Myocyte (in vitro differentiated cells): ENCODE results near the gene RAB6A. TPM values are rescaled to one million over a fixed set of nuclear protein-coding genes. Genes with fewer than 3 reads are reported as not detected.
A peak's percentile ranks its signal among the peaks of the same experiment; 100 is the strongest.
"Not testable (repeated sequence)": the region's sequence is repeated elsewhere in the genome, so short reads cannot be mapped to it uniquely, and the experiment has no call there.

Experiments used
- DNase-seq: peaks from one replicate; pipeline ENCODE4 v3.0.0-alpha.2; 2012; ENCODE audit warnings: low read depth
- total RNA-seq: library from RNA; depleted of rRNA; stranded (reverse); fragments of >200 nt; gene quantifications from 2 replicates; pipeline ENCODE4 v1.2.3, GENCODE V29; 2014

The RAB6A gene
- total RNA-seq, 1 donor from 2014 or later, result 142 TPM

DNA sequence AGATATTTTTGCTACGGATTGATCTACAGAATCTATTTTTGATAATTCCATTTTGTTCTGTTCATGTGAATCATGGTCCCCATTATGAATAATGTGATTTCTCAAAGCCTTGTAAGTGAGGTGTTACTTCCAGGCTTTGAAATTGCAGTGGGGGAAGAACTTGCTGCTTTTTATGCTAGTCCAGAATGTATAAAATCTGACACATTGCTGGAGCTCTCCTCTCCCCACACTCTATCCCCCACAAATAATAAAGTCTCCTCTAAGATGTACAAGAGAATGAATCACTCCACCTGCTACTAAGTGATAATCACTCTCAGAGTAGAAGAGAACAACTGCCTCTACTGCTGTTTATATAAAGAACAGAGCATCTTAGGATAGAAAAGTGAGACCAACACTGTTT lies 5.9 kb upstream of the RAB6A start:
- DNase-seq, result peak; percentile 35

DNA sequence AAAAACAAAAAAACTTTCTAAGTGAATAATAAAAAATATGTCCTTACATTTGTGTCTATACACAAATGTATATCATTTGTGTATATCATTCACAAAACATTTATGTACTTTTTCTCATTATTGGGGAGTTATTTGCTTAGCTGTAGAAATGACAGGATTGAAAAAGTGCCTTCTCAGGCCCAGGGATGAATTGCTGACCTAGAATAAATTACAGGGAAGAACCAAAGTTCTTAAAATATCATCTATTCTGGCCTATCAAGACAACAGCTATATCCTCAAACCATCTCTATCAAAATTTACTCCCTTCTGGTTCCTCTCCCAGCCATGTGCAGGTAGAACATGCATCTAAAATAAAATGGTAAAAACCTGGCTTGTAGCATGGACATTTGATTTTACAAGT lies 1.9 kb upstream of the RAB6A start:
- DNase-seq, result no peak

DNA sequence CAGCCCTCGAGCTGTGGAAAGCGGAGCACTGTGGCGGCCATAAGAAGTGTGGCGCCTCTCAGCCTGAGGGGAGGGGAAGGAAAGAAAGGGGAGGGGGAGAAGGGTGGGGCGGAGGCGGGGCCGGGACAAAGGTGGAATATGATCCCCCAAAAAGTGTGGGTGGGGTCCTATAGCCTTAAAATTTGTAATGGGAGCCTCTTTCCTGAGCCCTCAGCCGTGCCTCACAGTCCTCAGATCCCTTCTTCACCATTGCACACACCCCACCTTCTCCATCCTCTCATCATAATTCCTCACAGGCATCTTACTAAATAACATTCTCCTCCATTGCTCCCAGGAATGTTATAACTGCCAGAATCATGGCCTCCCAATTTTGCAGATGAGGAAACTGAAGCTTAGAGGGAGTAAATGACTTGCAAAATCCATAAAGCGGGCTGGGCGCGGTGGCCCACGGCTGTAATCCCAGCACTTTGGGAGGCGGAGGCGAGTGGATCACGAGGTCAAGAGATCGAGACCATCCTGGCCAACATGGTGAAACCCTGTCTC lies 600 bp upstream of the RAB6A start:
- no peak for DNase-seq

- peak; percentile 54 for DNase-seq
Measured at GRCh38 chr11:73760135-73760678, 667 bp downstream of the RAB6A start.

- peak; percentile 34 for DNase-seq
Measured at GRCh38 chr11:73759610-73760134, 1.2 kb downstream of the RAB6A start.

DNA sequence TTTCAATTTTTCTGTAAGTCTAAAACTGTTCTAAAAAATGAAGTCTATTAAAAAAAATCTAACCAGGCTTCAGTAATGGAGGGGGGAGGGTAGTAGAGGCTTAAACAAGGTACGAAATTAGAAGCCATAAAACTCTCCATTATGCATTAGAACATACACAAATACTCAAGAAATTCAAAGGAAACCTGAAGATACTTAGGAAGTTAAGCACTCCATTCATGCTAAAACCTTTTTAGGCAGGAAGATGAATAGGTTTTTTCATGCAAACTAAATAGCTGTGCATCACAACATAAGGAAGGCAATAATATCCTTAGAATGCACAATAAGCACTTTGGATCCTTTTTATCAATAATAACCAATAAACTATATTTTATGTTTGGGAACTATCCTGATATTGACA lies 2.4 kb downstream of the RAB6A start:
- DNase-seq, result no peak

GRCh38 chr11:73757598-73757997 lies 3.3 kb downstream of the RAB6A start:
- no peak for DNase-seq

DNA sequence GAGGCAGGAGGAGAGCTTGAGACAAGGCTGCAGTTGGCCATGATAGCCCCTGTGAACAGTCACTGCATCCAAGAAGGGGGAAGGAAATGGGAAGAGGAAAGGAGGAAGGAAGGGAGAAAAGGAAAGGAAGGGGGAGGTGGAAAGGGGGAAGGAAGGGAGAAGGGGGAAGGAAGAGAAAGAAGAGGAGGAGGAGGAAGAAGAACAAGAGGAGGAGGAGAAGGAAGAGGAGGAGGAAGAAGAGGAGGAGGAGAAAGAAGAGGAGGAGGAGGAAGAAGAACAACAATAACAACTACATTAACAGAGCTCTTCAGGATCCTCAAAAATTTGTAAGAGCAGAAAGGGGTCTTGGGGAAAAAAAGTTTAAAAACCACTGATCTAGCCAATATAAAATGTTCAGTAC lies 5.2 kb downstream of the RAB6A start:
- no peak for DNase-seq

DNA sequence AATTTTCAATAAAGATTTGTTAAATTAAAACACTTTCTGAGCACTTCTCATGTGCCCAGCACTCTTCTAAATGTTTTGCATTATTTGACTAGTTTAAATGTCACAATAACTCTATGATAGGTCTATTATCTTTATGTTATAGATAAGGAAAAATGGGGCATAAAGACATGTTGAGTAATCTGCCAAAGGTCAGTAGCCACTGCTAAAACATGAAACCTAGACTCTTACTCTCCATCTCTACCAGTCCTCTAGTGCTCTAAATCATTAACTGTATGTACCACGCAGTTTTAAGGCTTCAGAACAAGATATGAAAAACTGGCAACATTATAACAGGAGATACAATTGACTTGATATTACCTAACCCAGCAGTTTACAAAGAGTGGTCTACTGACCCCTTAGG lies 6.9 kb downstream of the RAB6A start:
- no peak for DNase-seq

DNA sequence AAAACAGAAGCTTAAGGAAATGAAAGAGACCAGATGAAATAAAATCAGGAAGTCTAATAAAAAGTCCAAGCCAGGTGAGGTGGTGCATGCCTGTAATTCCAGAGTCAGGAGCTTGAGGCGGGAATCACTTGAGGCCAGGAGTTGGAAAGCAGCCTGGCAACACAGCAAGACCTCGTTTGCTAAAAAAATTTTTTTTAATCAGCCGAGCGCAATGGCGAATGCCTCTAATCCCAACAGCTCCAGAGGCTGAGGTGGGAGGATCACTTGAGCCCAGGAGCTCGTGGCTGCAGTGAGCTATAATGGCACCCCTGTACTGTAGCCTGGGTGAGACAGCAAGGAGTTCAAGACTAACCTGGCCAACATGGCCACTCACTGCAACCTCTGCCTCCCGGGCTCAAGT lies 8.0 kb downstream of the RAB6A start:
- no peak for DNase-seq

GRCh38 chr11:73752216-73752867 lies 8.5 kb downstream of the RAB6A start:
- peak; percentile 36 for DNase-seq

- DNase-seq, result not testable (repeated sequence)
Measured at GRCh38 chr11:73750862-73751261, 10.0 kb downstream of the RAB6A start.

DNA sequence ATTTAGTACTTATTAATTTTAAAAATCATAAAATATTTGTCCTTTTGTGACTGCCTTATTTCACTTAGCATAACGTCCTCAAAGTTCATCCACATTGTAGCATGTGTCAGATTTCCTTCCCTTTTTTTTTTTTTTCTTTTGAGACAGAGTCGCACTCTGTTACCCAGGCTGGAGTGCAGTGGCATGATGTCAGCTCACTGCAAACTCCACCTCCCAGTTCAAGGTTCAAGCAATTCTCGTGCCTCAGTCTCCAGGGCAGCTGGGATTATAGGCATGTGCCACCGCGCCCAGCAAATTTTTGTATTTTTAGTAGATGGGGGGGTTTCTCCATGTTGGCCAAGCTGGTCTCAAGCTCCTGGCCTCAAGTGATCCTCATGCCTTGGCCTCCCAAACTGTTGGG lies 10.6 kb downstream of the RAB6A start:
- no peak for DNase-seq

DNA sequence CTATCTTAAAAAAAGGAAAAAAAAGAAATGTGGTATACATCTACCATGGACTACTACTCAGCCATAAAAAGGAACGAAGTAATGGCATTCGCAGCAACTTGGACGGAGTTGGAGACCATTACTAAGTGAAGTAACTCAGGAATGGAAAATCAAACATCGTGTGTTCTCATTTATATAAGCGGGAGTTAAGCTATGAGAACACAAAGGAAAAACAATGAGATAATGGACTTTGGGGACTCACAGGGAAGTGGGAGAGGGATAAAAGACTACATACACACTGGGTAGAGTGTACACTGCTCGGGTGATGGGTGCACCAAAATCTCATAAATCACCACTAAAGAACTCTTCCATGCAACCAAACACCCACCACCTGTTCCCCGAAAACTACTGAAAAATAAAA lies 11.8 kb downstream of the RAB6A start:
- no peak for DNase-seq

GRCh38 chr11:73748300-73748699 lies 12.6 kb downstream of the RAB6A start:
- DNase-seq, result no peak

- no peak for DNase-seq
Measured at GRCh38 chr11:73747762-73748161, 13.1 kb downstream of the RAB6A start.

DNA sequence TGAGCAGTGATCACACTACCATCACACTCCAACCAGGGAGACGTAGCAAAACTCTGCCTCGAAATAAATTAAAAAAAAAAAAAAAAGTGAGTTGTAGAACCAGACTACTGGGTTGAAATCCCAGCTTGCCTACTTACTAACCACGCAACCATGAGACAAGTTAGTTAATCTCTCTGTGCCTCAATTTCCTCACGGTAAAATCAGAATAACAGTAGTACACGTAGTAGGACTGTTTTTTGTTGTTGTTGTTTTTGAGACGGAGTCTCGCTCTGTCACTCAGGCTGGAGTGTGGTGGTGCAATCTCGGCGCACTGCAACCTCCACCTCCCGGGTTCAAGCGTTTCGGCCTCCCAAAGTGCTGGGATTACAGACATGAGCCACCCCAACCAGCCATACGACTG lies 14.2 kb downstream of the RAB6A start:
- DNase-seq, result no peak

DNA sequence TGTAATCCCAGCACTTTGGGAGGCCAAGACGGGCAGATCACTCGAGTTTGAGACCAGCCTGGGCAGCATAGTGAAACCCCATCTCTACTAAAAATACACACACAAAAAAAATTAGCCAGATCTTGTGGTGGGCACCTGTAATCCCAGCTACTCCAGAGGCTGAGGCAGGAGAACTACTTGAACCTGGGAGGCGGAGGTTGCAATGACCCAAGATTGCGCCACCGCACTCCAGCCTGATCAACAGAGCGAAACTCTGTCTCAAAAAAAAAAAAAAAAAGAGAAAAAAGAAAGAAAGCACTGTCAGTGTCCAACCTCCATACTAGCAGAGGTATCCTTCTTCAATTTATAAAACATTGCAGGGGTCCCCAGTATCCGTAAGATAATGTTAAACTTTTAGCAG lies 17.8 kb downstream of the RAB6A start:
- DNase-seq, result no peak

- DNase-seq, result not testable (repeated sequence)
Measured at GRCh38 chr11:73735959-73736358, 24.9 kb downstream of the RAB6A start.

- DNase-seq, result no peak
Measured at GRCh38 chr11:73734993-73735392, 25.9 kb downstream of the RAB6A start.

DNA sequence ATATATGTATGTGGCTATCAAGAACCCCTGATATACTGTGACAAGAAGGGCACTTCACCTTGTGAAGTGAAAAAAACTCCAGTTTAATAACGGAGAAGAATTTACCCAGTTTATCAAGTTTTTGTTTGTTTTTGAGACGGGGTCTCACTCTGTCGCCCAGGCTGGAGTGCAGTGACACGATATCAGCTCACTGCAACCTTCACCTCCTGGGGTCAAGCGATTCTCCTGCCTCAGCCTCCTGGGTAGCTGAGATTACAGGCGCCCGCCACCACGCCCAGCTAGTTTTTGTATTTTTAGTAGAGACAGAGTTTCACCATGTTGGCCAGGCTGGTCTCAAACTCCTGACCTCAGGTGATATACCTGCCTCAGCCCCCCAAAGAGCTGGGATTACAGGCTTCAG lies 26.9 kb downstream of the RAB6A start:
- DNase-seq, result not testable (repeated sequence)

- DNase-seq, result not testable (repeated sequence)
Measured at GRCh38 chr11:73732936-73733335, 27.9 kb downstream of the RAB6A start.
